GM19351 (cell line): Measurements from ENCODE around the gene TMEM247.

Experiments
- ATAC-seq: cut with Tn5 transposase; IDR thresholded peaks from one replicate; pipeline ENCODE4 v1.9.1; 2021; ENCODE audit warnings: mild to moderate bottlenecking, moderate library complexity; ENCODE audit not compliant: unreplicated experiment

TMEM247 gene

GRCh38 chr2:46479265-46479664 lies at the start of gene TMEM247:
Gene TMEM247 (plus strand): TSS chr2:46479565.
- no peak for ATAC-seq

GRCh38 chr2:46430413-46430812 lies 49.0 kb upstream of the TMEM247 start:
- no peak for ATAC-seq

GRCh38 chr2:46430992-46431391 lies 48.4 kb upstream of the TMEM247 start:
- ATAC-seq: no peak

- no peak for ATAC-seq
Observed at GRCh38 chr2:46431481-46432235, 47.7 kb upstream of the TMEM247 start.

- ATAC-seq: no peak
Observed at GRCh38 chr2:46434851-46435273, 44.5 kb upstream of the TMEM247 start.

GRCh38 chr2:46435353-46435752 lies 44.0 kb upstream of the TMEM247 start:
- ATAC-seq: no peak

- no peak for ATAC-seq
Observed at GRCh38 chr2:46435796-46436360, 43.5 kb upstream of the TMEM247 start.

- ATAC-seq: no peak
Observed at GRCh38 chr2:46436800-46437199, 42.6 kb upstream of the TMEM247 start.

- ATAC-seq: no peak
Observed at GRCh38 chr2:46438102-46438501, 41.3 kb upstream of the TMEM247 start.

- no peak for ATAC-seq
Observed at GRCh38 chr2:46438794-46439193, 40.6 kb upstream of the TMEM247 start.

GRCh38 chr2:46439582-46439981 lies 39.8 kb upstream of the TMEM247 start:
- ATAC-seq: no peak

GRCh38 chr2:46441838-46442712 lies 37.3 kb upstream of the TMEM247 start:
- ATAC-seq: no peak

- no peak for ATAC-seq
Observed at GRCh38 chr2:46444732-46445131, 34.6 kb upstream of the TMEM247 start.

- no peak for ATAC-seq
Observed at GRCh38 chr2:46445556-46445955, 33.8 kb upstream of the TMEM247 start.

- no peak for ATAC-seq
Observed at GRCh38 chr2:46446871-46447568, 32.3 kb upstream of the TMEM247 start.

- ATAC-seq: no peak
Observed at GRCh38 chr2:46447649-46448048, 31.7 kb upstream of the TMEM247 start.

- no peak for ATAC-seq
Observed at GRCh38 chr2:46448111-46448510, 31.3 kb upstream of the TMEM247 start.

GRCh38 chr2:46448641-46449040 lies 30.7 kb upstream of the TMEM247 start:
- ATAC-seq: no peak

GRCh38 chr2:46449700-46450099 lies 29.7 kb upstream of the TMEM247 start:
- no peak for ATAC-seq

- no peak for ATAC-seq
Observed at GRCh38 chr2:46451131-46451711, 28.1 kb upstream of the TMEM247 start.

- ATAC-seq: no peak
Observed at GRCh38 chr2:46456789-46457188, 22.6 kb upstream of the TMEM247 start.
